SK-N-SH treated with all-trans-retinoic acid at 6 μM for 48 hours (cell line): ENCODE data around the gene FGF3.

ENCODE experiments used
- ATAC-seq: fragments of 200-7000 bp; cut with Tn5 transposase; 3 replicates; pipeline ENCODE4 v1.9.1; 2020; ENCODE audit warnings: mild to moderate bottlenecking, moderate library complexity
- ARNTL ChIP-seq: fragments of 450-650 bp; formaldehyde crosslinking; IDR thresholded peaks from 2 replicates; pipeline ENCODE4 v1.5.0; 2020; ENCODE audit warnings: low read depth, mild to moderate bottlenecking, moderate library complexity, borderline replicate concordance
- BACH2 ChIP-seq: fragments of 250-450 bp; sonication (Bioruptor Pico); IDR thresholded peaks from 2 replicates; pipeline ENCODE4 v1.9.0; 2021; ENCODE audit warnings: mild to moderate bottlenecking, borderline replicate concordance
- CSDC2 ChIP-seq: fragments of 250-450 bp; sonication (Bioruptor Pico); IDR thresholded peaks from 2 replicates; pipeline ENCODE4 v1.5.0; 2020; ENCODE audit warnings: mild to moderate bottlenecking, moderate library complexity
- ESRRG ChIP-seq: fragments of 250-450 bp; sonication (Bioruptor Pico); IDR thresholded peaks from 2 replicates; pipeline ENCODE4 v1.6.1; 2021; ENCODE audit warnings: mild to moderate bottlenecking
- GLIS3 ChIP-seq: fragments of 250-450 bp; sonication (Bioruptor Pico); IDR thresholded peaks from 2 replicates; pipeline ENCODE4 v1.5.0; 2020; ENCODE audit warnings: mild to moderate bottlenecking, moderate library complexity
- ISL1 ChIP-seq: fragments of 250-450 bp; sonication (Bioruptor Pico); IDR thresholded peaks from 2 replicates; pipeline ENCODE4 v2.1.2; 2022; ENCODE audit warnings: mild to moderate bottlenecking, moderate library complexity
- OSR1 ChIP-seq: fragments of 250-450 bp; sonication (Bioruptor Pico); IDR thresholded peaks from 2 replicates; pipeline ENCODE4 v1.8.0; 2022; ENCODE audit warnings: moderate library complexity, mild to moderate bottlenecking, inconsistent platforms
- POU6F1 ChIP-seq: fragments of 250-450 bp; sonication (Bioruptor Pico); IDR thresholded peaks from 2 replicates; pipeline ENCODE4 v1.8.0; 2021; ENCODE audit warnings: low read depth, mild to moderate bottlenecking, moderate library complexity, borderline replicate concordance
- RARB ChIP-seq: fragments of 250-450 bp; sonication (Bioruptor Pico); IDR thresholded peaks from 2 replicates; pipeline ENCODE4 v1.8.0; 2021; ENCODE audit warnings: mild to moderate bottlenecking, moderate library complexity
- SNAI2 ChIP-seq: fragments of 250-450 bp; sonication (Bioruptor Pico); IDR thresholded peaks from 2 replicates; pipeline ENCODE4 v1.5.0; 2020; ENCODE audit warnings: mild to moderate bottlenecking, moderate library complexity
- TCF4 ChIP-seq: fragments of 250-450 bp; sonication (Bioruptor Pico); IDR thresholded peaks from 2 replicates; pipeline ENCODE4 v1.8.0; 2021; ENCODE audit warnings: mild to moderate bottlenecking, moderate library complexity, borderline replicate concordance
- TOX ChIP-seq: fragments of 250-450 bp; sonication (Bioruptor Pico); IDR thresholded peaks from 2 replicates; pipeline ENCODE4 v1.8.0; 2021; ENCODE audit warnings: mild to moderate bottlenecking, moderate library complexity, borderline replicate concordance
- TSHZ2 ChIP-seq: fragments of 250-450 bp; sonication (Bioruptor Pico); IDR thresholded peaks from 2 replicates; pipeline ENCODE4 v1.5.0; 2020; ENCODE audit warnings: mild to moderate bottlenecking, moderate library complexity
- ZC3H10 ChIP-seq: fragments of 250-450 bp; sonication (Bioruptor Pico); IDR thresholded peaks from 2 replicates; pipeline ENCODE4 v1.5.1; 2021; ENCODE audit warnings: mild to moderate bottlenecking, moderate library complexity
- ZFP3 ChIP-seq: fragments of 250-450 bp; sonication (Bioruptor Pico); IDR thresholded peaks from 2 replicates; pipeline ENCODE4 v1.5.0; 2020; ENCODE audit warnings: mild to moderate bottlenecking, moderate library complexity
- ZFP30 ChIP-seq: fragments of 450-650 bp; formaldehyde crosslinking; IDR thresholded peaks from 2 replicates; pipeline ENCODE4 v1.5.0; 2022; ENCODE audit warnings: mild to moderate bottlenecking, moderate library complexity
- ZNF565 ChIP-seq: fragments of 450-650 bp; formaldehyde crosslinking; conservative IDR thresholded peaks from 2 replicates; pipeline ENCODE4 v1.5.0; 2020; ENCODE audit warnings: low read depth, mild to moderate bottlenecking, moderate library complexity
- ZNF70 ChIP-seq: fragments of 450-650 bp; formaldehyde crosslinking; IDR thresholded peaks from 2 replicates; pipeline ENCODE4 v1.5.0; 2020; ENCODE audit warnings: mild to moderate bottlenecking, moderate library complexity
- ZNF8 ChIP-seq: fragments of 450-650 bp; formaldehyde crosslinking; IDR thresholded peaks from 2 replicates; pipeline ENCODE4 v1.5.0; 2020; ENCODE audit warnings: mild to moderate bottlenecking, moderate library complexity
- TF ChIP-seq, protein P1 (sequence below): fragments of 250-450 bp; sonication (Bioruptor Pico); IDR thresholded peaks from 2 replicates; pipeline ENCODE4 v1.8.0; 2020; ENCODE audit warnings: mild to moderate bottlenecking, moderate library complexity, borderline replicate concordance
- TF ChIP-seq, protein P2 (sequence below): fragments of 250-450 bp; sonication (Bioruptor Pico); IDR thresholded peaks from 2 replicates; pipeline ENCODE4 v1.5.1; 2020; ENCODE audit warnings: low read depth, mild to moderate bottlenecking, moderate library complexity
- TF ChIP-seq, protein P3 (sequence below): fragments of 250-450 bp; sonication (Bioruptor Pico); IDR thresholded peaks from 2 replicates; pipeline ENCODE4 v1.5.1; 2021; ENCODE audit warnings: mild to moderate bottlenecking, moderate library complexity

Gene FGF3

DNA sequence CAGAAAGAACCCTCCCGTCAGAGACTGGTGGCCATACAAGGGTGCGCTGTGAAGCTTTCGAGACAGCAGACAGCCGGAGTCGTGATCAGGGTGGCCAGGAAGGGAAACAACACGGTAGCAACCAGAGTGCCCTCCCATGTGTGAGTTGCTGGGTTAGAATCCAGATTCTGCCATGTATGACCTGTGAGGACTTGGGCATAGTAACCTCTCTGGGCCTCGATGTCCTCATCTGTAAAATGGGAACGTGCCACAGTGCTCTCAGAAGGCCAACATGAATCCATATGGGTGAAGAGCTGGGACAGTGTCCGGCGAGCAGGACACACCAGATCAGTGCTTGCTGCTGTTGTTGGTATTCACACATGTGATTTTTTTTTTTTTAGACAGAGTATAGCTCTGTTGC is 7.6 kb upstream of the FGF3 start:
- ATAC-seq, result no peak
- TF ChIP-seq TSHZ2, result no peak
- TF ChIP-seq ISL1, result no peak
- no peak for TF ChIP-seq BACH2 (CRISPR knock-in tag)
- no peak for TF ChIP-seq ZC3H10 (CRISPR knock-in tag)
- TF ChIP-seq, protein P1, sequence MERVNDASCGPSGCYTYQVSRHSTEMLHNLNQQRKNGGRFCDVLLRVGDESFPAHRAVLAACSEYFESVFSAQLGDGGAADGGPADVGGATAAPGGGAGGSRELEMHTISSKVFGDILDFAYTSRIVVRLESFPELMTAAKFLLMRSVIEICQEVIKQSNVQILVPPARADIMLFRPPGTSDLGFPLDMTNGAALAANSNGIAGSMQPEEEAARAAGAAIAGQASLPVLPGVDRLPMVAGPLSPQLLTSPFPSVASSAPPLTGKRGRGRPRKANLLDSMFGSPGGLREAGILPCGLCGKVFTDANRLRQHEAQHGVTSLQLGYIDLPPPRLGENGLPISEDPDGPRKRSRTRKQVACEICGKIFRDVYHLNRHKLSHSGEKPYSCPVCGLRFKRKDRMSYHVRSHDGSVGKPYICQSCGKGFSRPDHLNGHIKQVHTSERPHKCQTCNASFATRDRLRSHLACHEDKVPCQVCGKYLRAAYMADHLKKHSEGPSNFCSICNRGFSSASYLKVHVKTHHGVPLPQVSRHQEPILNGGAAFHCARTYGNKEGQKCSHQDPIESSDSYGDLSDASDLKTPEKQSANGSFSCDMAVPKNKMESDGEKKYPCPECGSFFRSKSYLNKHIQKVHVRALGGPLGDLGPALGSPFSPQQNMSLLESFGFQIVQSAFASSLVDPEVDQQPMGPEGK (CRISPR knock-in tag), result no peak
- TF ChIP-seq POU6F1, result no peak
- TF ChIP-seq ESRRG (CRISPR knock-in tag), result no peak
- TF ChIP-seq, protein P2, sequence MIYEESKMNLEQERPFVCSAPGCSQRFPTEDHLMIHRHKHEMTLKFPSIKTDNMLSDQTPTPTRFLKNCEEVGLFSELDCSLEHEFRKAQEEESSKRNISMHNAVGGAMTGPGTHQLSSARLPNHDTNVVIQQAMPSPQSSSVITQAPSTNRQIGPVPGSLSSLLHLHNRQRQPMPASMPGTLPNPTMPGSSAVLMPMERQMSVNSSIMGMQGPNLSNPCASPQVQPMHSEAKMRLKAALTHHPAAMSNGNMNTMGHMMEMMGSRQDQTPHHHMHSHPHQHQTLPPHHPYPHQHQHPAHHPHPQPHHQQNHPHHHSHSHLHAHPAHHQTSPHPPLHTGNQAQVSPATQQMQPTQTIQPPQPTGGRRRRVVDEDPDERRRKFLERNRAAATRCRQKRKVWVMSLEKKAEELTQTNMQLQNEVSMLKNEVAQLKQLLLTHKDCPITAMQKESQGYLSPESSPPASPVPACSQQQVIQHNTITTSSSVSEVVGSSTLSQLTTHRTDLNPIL, result no peak
- TF ChIP-seq TCF4 (CRISPR knock-in tag), result no peak
- TF ChIP-seq ARNTL (CRISPR knock-in tag), result no peak
- no peak for TF ChIP-seq OSR1 (CRISPR knock-in tag)
- TF ChIP-seq SNAI2 (CRISPR knock-in tag), result no peak
- no peak for TF ChIP-seq GLIS3 (CRISPR knock-in tag)
- TF ChIP-seq ZNF8 (CRISPR knock-in tag), result no peak
- TF ChIP-seq TOX (CRISPR knock-in tag), result no peak
- TF ChIP-seq ZFP3 (CRISPR knock-in tag), result no peak

DNA sequence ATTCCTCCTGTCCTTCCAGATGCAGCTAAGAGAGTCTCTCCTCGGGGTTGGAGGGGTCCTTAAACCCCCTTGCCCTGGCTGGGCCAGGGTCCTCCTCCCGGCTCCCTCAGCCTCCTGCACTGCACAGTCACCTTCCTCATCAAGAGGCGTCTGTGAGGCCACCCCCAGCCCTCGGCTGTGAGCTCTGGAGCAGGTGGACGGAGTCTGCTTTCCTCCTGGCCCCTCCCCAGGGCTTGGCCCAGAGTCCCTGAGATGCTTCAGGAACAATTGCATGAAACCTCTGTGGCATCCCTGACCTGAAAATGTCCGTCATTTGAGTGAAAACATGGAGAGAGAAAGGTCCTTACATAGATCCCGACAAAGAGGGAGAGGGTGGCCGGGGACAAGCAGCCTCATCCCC is 6.7 kb upstream of the FGF3 start:
- no peak for TF ChIP-seq CSDC2 (CRISPR knock-in tag)
- TF ChIP-seq ZC3H10 (CRISPR knock-in tag), result no peak
- TF ChIP-seq TOX (CRISPR knock-in tag), result no peak
- TF ChIP-seq ZNF70 (CRISPR knock-in tag), result no peak
- no peak for TF ChIP-seq ZNF8 (CRISPR knock-in tag)
- no peak for TF ChIP-seq RARB (CRISPR knock-in tag)
- no peak for TF ChIP-seq TSHZ2
- TF ChIP-seq, protein P3, sequence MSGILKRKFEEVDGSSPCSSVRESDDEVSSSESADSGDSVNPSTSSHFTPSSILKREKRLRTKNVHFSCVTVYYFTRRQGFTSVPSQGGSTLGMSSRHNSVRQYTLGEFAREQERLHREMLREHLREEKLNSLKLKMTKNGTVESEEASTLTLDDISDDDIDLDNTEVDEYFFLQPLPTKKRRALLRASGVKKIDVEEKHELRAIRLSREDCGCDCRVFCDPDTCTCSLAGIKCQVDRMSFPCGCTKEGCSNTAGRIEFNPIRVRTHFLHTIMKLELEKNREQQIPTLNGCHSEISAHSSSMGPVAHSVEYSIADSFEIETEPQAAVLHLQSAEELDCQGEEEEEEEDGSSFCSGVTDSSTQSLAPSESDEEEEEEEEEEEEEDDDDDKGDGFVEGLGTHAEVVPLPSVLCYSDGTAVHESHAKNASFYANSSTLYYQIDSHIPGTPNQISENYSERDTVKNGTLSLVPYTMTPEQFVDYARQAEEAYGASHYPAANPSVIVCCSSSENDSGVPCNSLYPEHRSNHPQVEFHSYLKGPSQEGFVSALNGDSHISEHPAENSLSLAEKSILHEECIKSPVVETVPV (CRISPR knock-in tag), result no peak
- no peak for TF ChIP-seq TCF4 (CRISPR knock-in tag)
- no peak for TF ChIP-seq OSR1 (CRISPR knock-in tag)
- TF ChIP-seq ARNTL (CRISPR knock-in tag), result no peak
- TF ChIP-seq, protein P2, result no peak
- TF ChIP-seq, protein P1 (CRISPR knock-in tag), result no peak
- TF ChIP-seq GLIS3 (CRISPR knock-in tag), result no peak
- TF ChIP-seq SNAI2 (CRISPR knock-in tag), result no peak
- no peak for TF ChIP-seq ISL1
- no peak for TF ChIP-seq BACH2 (CRISPR knock-in tag)
- no peak for TF ChIP-seq ZNF565 (CRISPR knock-in tag)
- no peak for TF ChIP-seq ZFP30 (CRISPR knock-in tag)
- no peak for ATAC-seq
